HuH-7 (cell line): ENCODE data around the gene LRSAM1.
A peak's percentile ranks its signal among the peaks of the same experiment; 100 is the strongest.

Experiments used
- DNase-seq: peaks from one replicate; pipeline ENCODE4 v3.0.0; 2011; ENCODE audit warnings: low spot score

Gene LRSAM1

GRCh38 chr9:127450830-127451607, at the start of gene LRSAM1, which contains the start of gene RPL12:
Gene LRSAM1, plus strand, starts transcription at chr9:127451510. Its CDS starts 3,018 bp downstream, at chr9:127454528.
Gene RPL12, minus strand, starts transcription at chr9:127451406. Its CDS starts 89 bp downstream, at chr9:127451317.
- DNase-seq, result peak; percentile 91

- no peak for DNase-seq
Measured at GRCh38 chr9:127402401-127403090, 48.8 kb upstream of the LRSAM1 start.

- no peak for DNase-seq
Measured at GRCh38 chr9:127403507-127404192, 47.7 kb upstream of the LRSAM1 start.

- no peak for DNase-seq
Measured at GRCh38 chr9:127404631-127405030, 46.7 kb upstream of the LRSAM1 start.

GRCh38 chr9:127405344-127406125, 45.8 kb upstream of the LRSAM1 start:
- DNase-seq, result no peak

- no peak for DNase-seq
Measured at GRCh38 chr9:127406799-127407491, 44.4 kb upstream of the LRSAM1 start.

GRCh38 chr9:127407492-127407843, 43.8 kb upstream of the LRSAM1 start:
- DNase-seq, result no peak

- no peak for DNase-seq
Measured at GRCh38 chr9:127411122-127411521, 40.2 kb upstream of the LRSAM1 start.

GRCh38 chr9:127415141-127415540, 36.2 kb upstream of the LRSAM1 start:
- DNase-seq, result no peak

GRCh38 chr9:127415657-127416056, 35.7 kb upstream of the LRSAM1 start:
- DNase-seq, result no peak

GRCh38 chr9:127417131-127418036, 33.9 kb upstream of the LRSAM1 start:
- DNase-seq, result no peak

- DNase-seq, result peak; percentile 84
Measured at GRCh38 chr9:127418037-127418471, 33.3 kb upstream of the LRSAM1 start.

GRCh38 chr9:127419348-127419747, 32.0 kb upstream of the LRSAM1 start:
- no peak for DNase-seq

- DNase-seq, result no peak
Measured at GRCh38 chr9:127421057-127421456, 30.3 kb upstream of the LRSAM1 start.

- DNase-seq, result no peak
Measured at GRCh38 chr9:127422133-127422782, 29.1 kb upstream of the LRSAM1 start.

- no peak for DNase-seq
Measured at GRCh38 chr9:127422787-127423186, 28.5 kb upstream of the LRSAM1 start.

GRCh38 chr9:127423476-127423933, 27.8 kb upstream of the LRSAM1 start:
- no peak for DNase-seq

GRCh38 chr9:127423934-127424675, 27.2 kb upstream of the LRSAM1 start, which contains the start of gene ZNF79:
Gene ZNF79, plus strand, starts transcription at chr9:127424382. Its CDS starts 406 bp downstream, at chr9:127424788.
- DNase-seq, result peak; percentile 89

GRCh38 chr9:127424676-127424999, 26.7 kb upstream of the LRSAM1 start:
- DNase-seq, result no peak
